Measurements from ENCODE around the gene GRIA3. TPM values are rescaled to one million over a fixed set of nuclear protein-coding genes. Genes with fewer than 3 reads are reported as not detected.

GRIA3 gene
- polyA plus RNA-seq, 1 experiment, result 27.7 TPM

GRCh38 chrX:123181233-123181914 is 2.7 kb upstream of the GRIA3 start:
- H3K4me3 ChIP-seq (ENCODE audit: low read depth, low read length), result no peak overlapping the region
- no peak for DNase-seq (ENCODE audit: low read depth)
- ChIA-PET CTCF (no interaction called here), POLR2A (no interaction called here)
- H3K36me3 ChIP-seq (ENCODE audit: control insufficient read depth, insufficient read depth, low read length), result no peaks in the 10 kb centered on the region
- no peaks in the 10 kb centered on the region for H3K27me3 ChIP-seq (ENCODE audit: control insufficient read depth, insufficient read depth, low read length)
- TF ChIP-seq, protein P1, sequence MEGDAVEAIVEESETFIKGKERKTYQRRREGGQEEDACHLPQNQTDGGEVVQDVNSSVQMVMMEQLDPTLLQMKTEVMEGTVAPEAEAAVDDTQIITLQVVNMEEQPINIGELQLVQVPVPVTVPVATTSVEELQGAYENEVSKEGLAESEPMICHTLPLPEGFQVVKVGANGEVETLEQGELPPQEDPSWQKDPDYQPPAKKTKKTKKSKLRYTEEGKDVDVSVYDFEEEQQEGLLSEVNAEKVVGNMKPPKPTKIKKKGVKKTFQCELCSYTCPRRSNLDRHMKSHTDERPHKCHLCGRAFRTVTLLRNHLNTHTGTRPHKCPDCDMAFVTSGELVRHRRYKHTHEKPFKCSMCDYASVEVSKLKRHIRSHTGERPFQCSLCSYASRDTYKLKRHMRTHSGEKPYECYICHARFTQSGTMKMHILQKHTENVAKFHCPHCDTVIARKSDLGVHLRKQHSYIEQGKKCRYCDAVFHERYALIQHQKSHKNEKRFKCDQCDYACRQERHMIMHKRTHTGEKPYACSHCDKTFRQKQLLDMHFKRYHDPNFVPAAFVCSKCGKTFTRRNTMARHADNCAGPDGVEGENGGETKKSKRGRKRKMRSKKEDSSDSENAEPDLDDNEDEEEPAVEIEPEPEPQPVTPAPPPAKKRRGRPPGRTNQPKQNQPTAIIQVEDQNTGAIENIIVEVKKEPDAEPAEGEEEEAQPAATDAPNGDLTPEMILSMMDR (IDR thresholded peaks at IDR 0.05; ENCODE audit: insufficient read depth, low read depth, low read length), result no peak

GRCh38 chrX:123184866-123185276 is 793 bp downstream of the GRIA3 start:
- POLR2A ChIA-PET, result no interaction called here
- TF ChIP-seq, protein P1 (IDR thresholded peaks at IDR 0.05; ENCODE audit: insufficient read depth, low read depth, low read length), result no peak
- Histone ChIP-seq H3K27me3 (ENCODE audit: control insufficient read depth, insufficient read depth, low read length) (no peaks in the 10 kb centered on the region), H3K36me3 (ENCODE audit: control insufficient read depth, insufficient read depth, low read length) (no peaks in the 10 kb centered on the region), H3K4me3 (ENCODE audit: low read depth, low read length) (peak overlapping the region; percentile 66)
- DNase-seq (ENCODE audit: low read depth), result no peak
- CTCF ChIA-PET, result no interaction called here

- H3K4me3 ChIP-seq (ENCODE audit: low read depth, low read length), result peak overlapping the region; percentile 66
- TF ChIP-seq, protein P1 (IDR thresholded peaks at IDR 0.05; ENCODE audit: insufficient read depth, low read depth, low read length), result no peak
- H3K27me3 ChIP-seq (ENCODE audit: control insufficient read depth, insufficient read depth, low read length), result no peaks in the 10 kb centered on the region
- ChIA-PET POLR2A (no interaction called here), CTCF (no interaction called here)
- H3K36me3 ChIP-seq (ENCODE audit: control insufficient read depth, insufficient read depth, low read length), result no peaks in the 10 kb centered on the region
- no peak for DNase-seq (ENCODE audit: low read depth)
These were observed 1.6 kb downstream of the GRIA3 start for GRCh38 chrX:123185721-123186120.

- Histone ChIP-seq H3K4me3 (ENCODE audit: low read depth, low read length) (peak overlapping the region; percentile 66), H3K27me3 (ENCODE audit: control insufficient read depth, insufficient read depth, low read length) (no peaks in the 10 kb centered on the region), H3K36me3 (ENCODE audit: control insufficient read depth, insufficient read depth, low read length) (no peaks in the 10 kb centered on the region)
- ChIA-PET POLR2A (interaction anchor here (0.6 kb wide), 2 partner anchors 15 to 916 kb away, joined by 7 to 10 read pairs; no protein-coding TSS in a partner anchor), CTCF (no interaction called here)
- no peak for DNase-seq (ENCODE audit: low read depth)
- TF ChIP-seq, protein P1 (IDR thresholded peaks at IDR 0.05; ENCODE audit: insufficient read depth, low read depth, low read length), result no peak
These were observed 2.7 kb downstream of the GRIA3 start for GRCh38 chrX:123186801-123187200.

DNA sequence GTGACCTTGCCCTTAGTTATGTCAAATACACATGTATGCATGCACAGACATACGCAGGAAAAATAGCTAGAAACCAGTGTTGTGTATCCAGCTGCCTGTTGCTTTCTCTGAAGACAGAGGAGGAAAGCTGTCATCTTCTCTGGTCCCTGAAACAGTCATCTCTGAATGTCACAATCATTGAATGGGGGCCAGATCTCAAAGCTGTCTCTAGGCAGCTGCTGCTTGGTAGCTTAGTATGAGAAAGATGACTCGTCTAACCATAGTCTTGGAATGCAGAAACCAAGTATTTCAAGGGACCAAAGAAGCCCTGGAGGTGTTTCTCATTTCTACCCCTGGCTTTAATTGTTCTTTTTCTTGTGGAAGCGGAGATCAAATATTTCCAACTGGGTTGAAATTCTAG is 4.0 kb downstream of the GRIA3 start:
- POLR2A ChIA-PET, result no interaction called here
- CTCF ChIA-PET, result no interaction called here
- Histone ChIP-seq H3K36me3 (ENCODE audit: control insufficient read depth, insufficient read depth, low read length) (no peaks in the 10 kb centered on the region), H3K4me3 (ENCODE audit: low read depth, low read length) (no peak overlapping the region), H3K27me3 (ENCODE audit: control insufficient read depth, insufficient read depth, low read length) (no peaks in the 10 kb centered on the region)
- TF ChIP-seq, protein P1 (IDR thresholded peaks at IDR 0.05; ENCODE audit: insufficient read depth, low read depth, low read length), result no peak
- no peak for DNase-seq (ENCODE audit: low read depth)

Measured in BJ (cell line).